Hepatocyte (in vitro differentiated cells): Measurements from ENCODE around the gene ALX3. TPM values are rescaled to one million over a fixed set of nuclear protein-coding genes. Genes with fewer than 3 reads are reported as not detected.

Experiments used
- DNase-seq: peaks from one replicate; pipeline ENCODE4 v3.0.0-alpha.2; 2016; ENCODE audit warnings: low spot score
- H2AFZ ChIP-seq: fragments of 200-600 bp; sonication (generic); 2 replicates; pipeline ENCODE4 v1.6.0; 2016; ENCODE audit warnings: antibody characterized with exemption, mild to moderate bottlenecking
- H3K27ac ChIP-seq: fragments of 200-600 bp; sonication (generic); 2 replicates; pipeline ENCODE4 v1.5.1; 2016; ENCODE audit warnings: mild to moderate bottlenecking
- H3K27me3 ChIP-seq: fragments of 200-600 bp; sonication (generic); 2 replicates; pipeline ENCODE4 v1.6.1; 2016
- H3K36me3 ChIP-seq: fragments of 200-600 bp; sonication (generic); replicated peaks from 2 replicates; pipeline ENCODE4 v1.5.1; 2016; ENCODE audit warnings: low read depth; ENCODE audit not compliant: insufficient read depth
- H3K4me1 ChIP-seq: fragments of 200-600 bp; sonication (generic); 2 replicates; pipeline ENCODE4 v1.5.1; 2016; ENCODE audit warnings: mild to moderate bottlenecking, moderate library complexity; ENCODE audit not compliant: insufficient read depth
- H3K4me2 ChIP-seq: fragments of 200-600 bp; sonication (generic); 2 replicates; pipeline ENCODE4 v1.6.0; 2016
- H3K4me3 ChIP-seq: fragments of 200-600 bp; sonication (generic); 2 replicates; pipeline ENCODE4 v1.5.1; 2016; ENCODE audit warnings: mild to moderate bottlenecking
- H3K79me2 ChIP-seq: fragments of 200-600 bp; sonication (generic); 2 replicates; pipeline ENCODE4 v1.6.0; 2017; ENCODE audit warnings: mild to moderate bottlenecking
- H3K9me2 ChIP-seq: fragments of 200-600 bp; sonication (generic); replicated peaks from 2 replicates; pipeline ENCODE4 v1.6.0; 2017; ENCODE audit warnings: mild to moderate bottlenecking; ENCODE audit not compliant: insufficient read depth
- H3K9me3 ChIP-seq: fragments of 200-600 bp; sonication (generic); 2 replicates; pipeline ENCODE4 v1.5.1; 2016; ENCODE audit warnings: low read depth, mild to moderate bottlenecking
- H4K20me1 ChIP-seq: fragments of 200-600 bp; sonication (generic); 2 replicates; pipeline ENCODE4 v1.6.0; 2016; ENCODE audit warnings: mild to moderate bottlenecking; ENCODE audit not compliant: insufficient read depth, poor library complexity, severe bottlenecking
- CTCF ChIP-seq: fragments of 200-600 bp; sonication (generic); IDR thresholded peaks from 2 replicates; pipeline ENCODE4 v1.5.1; 2016; ENCODE audit warnings: antibody characterized with exemption, mild to moderate bottlenecking; ENCODE audit not compliant: poor library complexity
- EZH2 ChIP-seq: fragments of 200-600 bp; sonication (generic); IDR thresholded peaks from 2 replicates; pipeline ENCODE4 v1.6.1; 2016; ENCODE audit warnings: antibody characterized with exemption, mild to moderate bottlenecking, borderline replicate concordance
- EZH2phosphoT487 ChIP-seq: fragments of 200-600 bp; sonication (generic); IDR thresholded peaks from one replicate; pipeline ENCODE4 v1.6.1; 2018; ENCODE audit warnings: antibody characterized with exemption, mild to moderate bottlenecking, low read depth, moderate library complexity; ENCODE audit not compliant: unreplicated experiment, severe bottlenecking
- WGBS: methylation state at CpG from one replicate; pipeline ENCODE4 v1.1.6; 2016; ENCODE audit warnings: low lambda C conversion rate; ENCODE audit errors: missing lambda C conversion rate; 5-methylcytosine and 5-hydroxymethylcytosine counted together
- polyA plus RNA-seq: library from polyadenylated mRNA; unstranded; fragments of >200 nt; fragmentation: Nextera tagmentation; extraction: Ambion mirVana; gene quantifications from 2 replicates; pipeline ENCODE4 v1.2.1, GENCODE V29; 2016
- total RNA-seq: library from RNA; depleted of rRNA; stranded (reverse); fragments of >200 nt; gene quantifications from 2 replicates; pipeline ENCODE4 v1.2.3, GENCODE V29; 2014

The ALX3 gene
- total and polyA plus RNA-seq, 2 experiments from 2014 or later = 0.27 to 0.92 TPM

GRCh38 chr1:110057963-110058518 lies 12.4 kb downstream of the ALX3 start:
- H3K9me2 ChIP-seq = no peaks in the 10 kb centered on the region
- TF ChIP-seq EZH2 (no peak), EZH2phosphoT487 (no peak), CTCF (no peak)
- H3K9me3 ChIP-seq = no peaks in the 10 kb centered on the region
- H3K79me2 ChIP-seq = no peaks in the 10 kb centered on the region
- H3K4me1 ChIP-seq = peaks cover 7% of the 10 kb centered on the region
- H2AFZ ChIP-seq = no peak overlapping the region
- peaks cover 2% of the 10 kb centered on the region for H4K20me1 ChIP-seq
- H3K4me2 ChIP-seq = no peak overlapping the region
- H3K4me3 ChIP-seq = no peak overlapping the region
- H3K27ac ChIP-seq = no peak overlapping the region
- H3K27me3 ChIP-seq = no peaks in the 10 kb centered on the region
- 42% methylated on average over 7 of the region's 7 CpGs for WGBS
- DNase-seq = no peak
- H3K36me3 ChIP-seq = no peaks in the 10 kb centered on the region

DNA sequence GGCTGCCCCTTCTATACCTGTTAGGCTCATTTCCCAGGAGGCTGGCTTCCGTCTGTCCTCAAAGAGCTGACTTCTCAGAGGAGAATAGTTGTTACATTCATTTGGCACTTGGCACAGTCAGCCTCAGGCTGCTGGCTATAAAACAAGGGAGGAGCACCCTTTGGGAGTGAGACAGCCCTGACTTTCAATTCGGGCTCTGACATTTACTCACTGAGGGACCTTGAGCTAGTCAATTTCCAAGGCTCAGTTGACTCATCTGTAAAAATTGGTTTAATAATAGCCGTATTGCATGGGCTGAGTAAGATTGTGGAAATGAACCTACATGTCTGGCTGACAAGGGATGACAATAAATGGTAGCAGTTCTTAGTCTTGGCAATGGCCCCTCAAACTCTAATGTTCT lies 13.7 kb downstream of the ALX3 start:
- Histone ChIP-seq H3K4me1 (peaks cover 7% of the 10 kb centered on the region), H3K36me3 (no peaks in the 10 kb centered on the region), H3K79me2 (no peaks in the 10 kb centered on the region), H3K9me2 (no peaks in the 10 kb centered on the region), H4K20me1 (peaks cover 2% of the 10 kb centered on the region), H3K9me3 (no peaks in the 10 kb centered on the region), H3K27ac (no peak overlapping the region), H2AFZ (no peak overlapping the region), H3K27me3 (no peaks in the 10 kb centered on the region), H3K4me2 (no peak overlapping the region), H3K4me3 (no peak overlapping the region)
- TF ChIP-seq EZH2 (no peak), EZH2phosphoT487 (no peak), CTCF (no peak)
- DNase-seq = no peak
- WGBS = 83% methylated on average over 3 of the region's 3 CpGs

DNA sequence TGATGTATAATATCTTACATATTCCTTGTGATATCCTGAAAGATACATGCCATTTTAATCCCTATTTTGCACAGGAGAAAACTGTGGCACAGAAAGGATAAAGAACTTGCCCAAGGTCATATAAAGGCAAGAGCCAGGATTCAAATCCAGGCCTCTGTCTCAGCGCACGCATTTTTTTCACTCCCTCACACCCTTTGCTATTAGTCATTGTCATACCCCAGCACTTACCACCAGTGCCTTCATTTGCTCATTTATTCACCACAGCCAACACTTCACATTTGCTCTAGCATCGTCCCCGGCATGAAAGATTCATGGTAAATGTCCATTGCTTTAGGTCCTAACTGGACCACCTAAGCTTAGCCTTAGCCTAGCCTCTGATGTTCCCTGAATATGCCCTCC lies 14.2 kb downstream of the ALX3 start:
- WGBS = 98% methylated on average over 4 of the region's 4 CpGs
- no peaks in the 10 kb centered on the region for H3K27me3 ChIP-seq
- H3K79me2 ChIP-seq = no peaks in the 10 kb centered on the region
- H3K4me2 ChIP-seq = no peak overlapping the region
- H3K9me3 ChIP-seq = no peaks in the 10 kb centered on the region
- TF ChIP-seq EZH2phosphoT487 (no peak), EZH2 (no peak), CTCF (no peak)
- no peak for DNase-seq
- H4K20me1 ChIP-seq = peaks cover 2% of the 10 kb centered on the region
- H3K4me3 ChIP-seq = no peak overlapping the region
- H2AFZ ChIP-seq = no peak overlapping the region
- no peaks in the 10 kb centered on the region for H3K36me3 ChIP-seq
- H3K27ac ChIP-seq = no peak overlapping the region
- H3K4me1 ChIP-seq = peaks cover 7% of the 10 kb centered on the region
- no peaks in the 10 kb centered on the region for H3K9me2 ChIP-seq
